Neural cell (in vitro differentiated cells): ENCODE data around the gene SELL.

Source experiments
- EP300 ChIP-seq: fragments of 450-650 bp; conservative IDR thresholded peaks from 2 replicates; pipeline ENCODE4 v1.6.1; 2014; ENCODE audit warnings: antibody characterized with exemption, mild to moderate bottlenecking, moderate library complexity; ENCODE audit not compliant: poor library complexity, severe bottlenecking
- EZH2 ChIP-seq: fragments of 200-600, 300-800 bp; shearing (Covaris generic), sonication (generic); IDR thresholded peaks from 2 replicates; pipeline ENCODE4 v1.6.1; 2014; ENCODE audit warnings: antibody characterized with exemption, low read length, borderline replicate concordance, mild to moderate bottlenecking; ENCODE audit not compliant: insufficient read depth, poor library complexity, severe bottlenecking
- POLR2AphosphoS5 ChIP-seq: IDR thresholded peaks from 2 replicates; pipeline ENCODE4 v1.6.1; 2012
- RAD21 ChIP-seq: fragments of 450-650 bp; conservative IDR thresholded peaks from 2 replicates; pipeline ENCODE4 v1.6.1; 2014; ENCODE audit warnings: antibody characterized with exemption, mild to moderate bottlenecking, moderate library complexity
- REST ChIP-seq: IDR thresholded peaks from 2 replicates; pipeline ENCODE4 v1.6.1; 2012; ENCODE audit warnings: borderline replicate concordance
- SMC3 ChIP-seq: fragments of 450-650 bp; conservative IDR thresholded peaks from 2 replicates; pipeline ENCODE4 v1.6.1; 2014; ENCODE audit warnings: antibody characterized with exemption, mild to moderate bottlenecking, moderate library complexity; ENCODE audit not compliant: poor library complexity
- TAF1 ChIP-seq: IDR thresholded peaks from 2 replicates; pipeline ENCODE4 v1.6.1; 2012; ENCODE audit warnings: low read depth
- TF ChIP-seq, protein P1 (sequence below): fragments of 450-650 bp; IDR thresholded peaks from 2 replicates; pipeline ENCODE4 v1.5.1; 2014; ENCODE audit warnings: antibody characterized with exemption, mild to moderate bottlenecking, moderate library complexity; ENCODE audit not compliant: poor library complexity, severe bottlenecking

DNA sequence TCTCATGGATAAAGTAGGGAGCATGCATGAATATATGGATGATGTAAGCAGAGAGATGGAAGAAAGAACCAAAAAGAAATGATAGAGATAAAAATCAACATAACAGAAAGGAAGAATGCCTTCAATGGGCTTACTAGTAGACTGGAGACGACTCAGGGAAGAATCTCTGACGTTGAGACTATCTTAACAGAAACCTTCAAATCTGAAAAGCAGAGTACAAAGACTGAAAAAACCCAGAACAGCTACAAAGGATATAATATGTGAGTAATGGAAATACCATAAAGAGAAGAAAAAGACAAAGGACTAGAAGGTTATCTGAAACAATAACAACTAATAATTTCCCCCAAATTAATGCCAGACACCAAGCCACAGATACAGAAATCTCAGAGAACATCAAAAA is 63.2 kb downstream of the SELL start:
- TF ChIP-seq, protein P1, sequence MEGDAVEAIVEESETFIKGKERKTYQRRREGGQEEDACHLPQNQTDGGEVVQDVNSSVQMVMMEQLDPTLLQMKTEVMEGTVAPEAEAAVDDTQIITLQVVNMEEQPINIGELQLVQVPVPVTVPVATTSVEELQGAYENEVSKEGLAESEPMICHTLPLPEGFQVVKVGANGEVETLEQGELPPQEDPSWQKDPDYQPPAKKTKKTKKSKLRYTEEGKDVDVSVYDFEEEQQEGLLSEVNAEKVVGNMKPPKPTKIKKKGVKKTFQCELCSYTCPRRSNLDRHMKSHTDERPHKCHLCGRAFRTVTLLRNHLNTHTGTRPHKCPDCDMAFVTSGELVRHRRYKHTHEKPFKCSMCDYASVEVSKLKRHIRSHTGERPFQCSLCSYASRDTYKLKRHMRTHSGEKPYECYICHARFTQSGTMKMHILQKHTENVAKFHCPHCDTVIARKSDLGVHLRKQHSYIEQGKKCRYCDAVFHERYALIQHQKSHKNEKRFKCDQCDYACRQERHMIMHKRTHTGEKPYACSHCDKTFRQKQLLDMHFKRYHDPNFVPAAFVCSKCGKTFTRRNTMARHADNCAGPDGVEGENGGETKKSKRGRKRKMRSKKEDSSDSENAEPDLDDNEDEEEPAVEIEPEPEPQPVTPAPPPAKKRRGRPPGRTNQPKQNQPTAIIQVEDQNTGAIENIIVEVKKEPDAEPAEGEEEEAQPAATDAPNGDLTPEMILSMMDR: no peak
- TF ChIP-seq RAD21 (no peak), TAF1 (no peak), SMC3 (no peak), EZH2 (no peak), POLR2AphosphoS5 (no peak), EP300 (no peak), REST (no peak)
